Testis (tissue), 3 donors: ENCODE measurements around the gene C21orf91. TPM values are rescaled to one million over a fixed set of nuclear protein-coding genes. Genes with fewer than 3 reads are reported as not detected.

Source experiments
- DNase-seq: peaks from one replicate; pipeline ENCODE4 v3.0.0-alpha.2; 2019
- H3K27ac ChIP-seq, 2 donors: fragments of 200-600 bp; sonication (generic); one replicate each; pipeline ENCODE4 v1.5.1; 2019
- H3K27me3 ChIP-seq: fragments of 200-600 bp; sonication (generic); one replicate; pipeline ENCODE4 v1.5.1; 2019
- H3K36me3 ChIP-seq: fragments of 200-600 bp; sonication (generic); one replicate; pipeline ENCODE4 v1.5.1; 2017; ENCODE audit warnings: low read depth; ENCODE audit errors: missing control alignments
- H3K4me1 ChIP-seq: fragments of 200-600 bp; sonication (generic); one replicate; pipeline ENCODE4 v1.5.1; 2019
- H3K4me3 ChIP-seq, 2 donors: fragments of 200-600 bp; sonication (generic); one replicate each; pipeline ENCODE4 v1.5.1; 2017 to 2019
- H3K9me3 ChIP-seq: fragments of 200-600 bp; sonication (generic); one replicate; pipeline ENCODE4 v1.5.1; 2017
- CTCF ChIP-seq, 3 experiments: fragments of 450-650 bp in 2 of 3; fragments of 200-600 bp in 1 of 3; sonication (generic) in 1 of 3; IDR thresholded peaks; one replicate each; pipeline ENCODE4 v1.5.1; 2016 to 2019; ENCODE audit warnings: antibody characterized with exemption in 3 of 3, mild to moderate bottlenecking in 2 of 3, moderate library complexity in 1 of 3
- POLR2A ChIP-seq: fragments of 450-650 bp; IDR thresholded peaks from one replicate; pipeline ENCODE4 v1.6.1; 2017; ENCODE audit warnings: antibody characterized with exemption, mild to moderate bottlenecking, moderate library complexity
- WGBS, 2 donors: methylation state at CpG; one replicate each; pipeline ENCODE4 v1.1.5; 2018; 5-methylcytosine and 5-hydroxymethylcytosine counted together
- intact Hi-C: fragments of 100-400 bp; cut with DNase I; formaldehyde crosslinking; loops from one replicate; pipeline ENCODE4 v1.15.1; 2023; ENCODE audit warnings: low total_unique reads
- polyA plus RNA-seq: library from polyadenylated mRNA; stranded (reverse); fragments of 350-450 nt; fragmentation: Illumina TruSeq; extraction: RNeasy Lipid Tissue Mini Kit (QIAGEN cat#74804); gene quantifications from one replicate; pipeline ENCODE4 v1.2.3, GENCODE V29; 2014; ENCODE audit warnings: low read depth, low replicate concordance; ENCODE audit not compliant: insufficient read depth
- total RNA-seq, 2 donors: library from RNA; depleted of rRNA; stranded (reverse); fragments of >200 nt; gene quantifications; one replicate each; pipeline ENCODE4 v1.2.3, GENCODE V29; 2016

Gene C21orf91
- total and polyA plus RNA-seq, 3 donors from 2014 or later, result 37.0 to 44.4 (median 40.7) TPM

GRCh38 chr21:17834639-17835354 is 15.6 kb upstream of the C21orf91 start:
- intact Hi-C loops, result no loop called here
- H3K4me3 ChIP-seq, result no peak overlapping the region
- TF ChIP-seq POLR2A, result no peak
- TF ChIP-seq CTCF (IDR thresholded peaks at IDR 0.05), result no peak
- no peaks in the 10 kb centered on the region for H3K36me3 ChIP-seq
- no peak for DNase-seq
- no peaks in the 10 kb centered on the region for H3K27me3 ChIP-seq
- WGBS, 2 donors, result 68 to 73% methylated on average over 4 of the region's 4 CpGs
- no peaks in the 10 kb centered on the region for H3K9me3 ChIP-seq
- no peak overlapping the region for H3K27ac ChIP-seq
- H3K4me1 ChIP-seq, result no peaks in the 10 kb centered on the region

- DNase-seq, result no peak
- 60 to 67% methylated on average over 3 of the region's 3 CpGs for WGBS, 2 donors
- no peaks in the 10 kb centered on the region for H3K4me1 ChIP-seq
- no peaks in the 10 kb centered on the region for H3K27me3 ChIP-seq
- no peak overlapping the region for H3K4me3 ChIP-seq
- H3K27ac ChIP-seq, result no peak overlapping the region
- H3K9me3 ChIP-seq, result no peaks in the 10 kb centered on the region
- intact Hi-C loops, result no loop called here
- no peaks in the 10 kb centered on the region for H3K36me3 ChIP-seq
- TF ChIP-seq CTCF (IDR thresholded peaks at IDR 0.05), result no peak
These were observed 10.3 kb upstream of the C21orf91 start for GRCh38 chr21:17829472-17829871.

- no peak for DNase-seq
- H3K27me3 ChIP-seq, result no peaks in the 10 kb centered on the region
- H3K4me3 ChIP-seq, result no peak overlapping the region
- no peaks in the 10 kb centered on the region for H3K36me3 ChIP-seq
- H3K27ac ChIP-seq, result no peak overlapping the region
- 69 to 72% methylated on average over 3 of the region's 3 CpGs for WGBS, 2 donors
- H3K4me1 ChIP-seq, result no peaks in the 10 kb centered on the region
- no peak for TF ChIP-seq CTCF (IDR thresholded peaks at IDR 0.05)
- TF ChIP-seq POLR2A, result no peak
- intact Hi-C loops, result no loop called here
- no peaks in the 10 kb centered on the region for H3K9me3 ChIP-seq
These were observed 9.1 kb upstream of the C21orf91 start for GRCh38 chr21:17828223-17828622.

- TF ChIP-seq CTCF (IDR thresholded peaks at IDR 0.05), result no peak
- no peak for TF ChIP-seq POLR2A
- Histone ChIP-seq H3K4me1 (peaks cover 6% of the 10 kb centered on the region), H3K27me3 (no peaks in the 10 kb centered on the region), H3K27ac (no peak overlapping the region), H3K9me3 (no peaks in the 10 kb centered on the region), H3K4me3 (no peak overlapping the region), H3K36me3 (no peaks in the 10 kb centered on the region)
- intact Hi-C loops, result no loop called here
- 77 to 80% methylated on average over 6 of the region's 6 CpGs for WGBS, 2 donors
- no peak for DNase-seq
These were observed 4.7 kb upstream of the C21orf91 start for GRCh38 chr21:17823846-17824245.

- no peak overlapping the region for H3K4me3 ChIP-seq
- H3K27me3 ChIP-seq, result no peaks in the 10 kb centered on the region
- peaks cover 19% of the 10 kb centered on the region for H3K4me1 ChIP-seq
- H3K27ac ChIP-seq, result no peak overlapping the region
- H3K9me3 ChIP-seq, result no peaks in the 10 kb centered on the region
- intact Hi-C loops, result no loop called here
- WGBS, 2 donors, result 60 to 71% methylated on average over 3 of the region's 3 CpGs
- no peaks in the 10 kb centered on the region for H3K36me3 ChIP-seq
- no peak for TF ChIP-seq CTCF (IDR thresholded peaks at IDR 0.05)
- DNase-seq, result no peak
These were observed 2.0 kb upstream of the C21orf91 start for GRCh38 chr21:17821121-17821520.
